HG03097 (cell line): ENCODE results near the gene FBXO42.

Experiments
- ATAC-seq: cut with Tn5 transposase; IDR thresholded peaks from one replicate; pipeline ENCODE4 v1.9.1; 2021; ENCODE audit not compliant: unreplicated experiment, low FRiP score

The FBXO42 gene

DNA sequence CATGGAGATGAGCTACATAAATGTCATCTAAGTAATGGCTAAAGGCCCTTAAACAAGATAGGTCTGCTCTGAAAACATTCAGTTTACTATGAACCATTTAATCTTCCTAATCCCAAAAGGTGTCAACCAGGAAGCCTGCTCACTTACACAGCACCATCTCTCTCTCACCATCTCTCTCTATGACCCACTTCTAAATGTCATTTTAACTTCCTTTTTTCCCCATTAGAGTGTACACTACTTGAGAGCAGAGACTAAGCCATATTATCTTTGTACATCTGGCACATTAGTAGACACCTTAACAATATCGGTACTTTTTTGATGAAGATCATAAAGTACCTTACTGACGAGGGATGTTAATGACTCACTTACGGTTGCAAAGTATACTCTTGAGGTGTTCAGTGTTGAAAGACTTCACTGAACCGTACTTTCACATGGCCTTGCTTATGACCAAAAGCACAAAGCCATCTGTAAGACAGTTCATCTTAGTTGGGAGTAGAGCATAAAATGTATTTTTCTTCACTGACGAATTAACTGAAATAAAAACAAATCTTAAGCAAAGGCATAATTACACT lies 25.4 kb downstream of the FBXO42 start:
- ATAC-seq, result no peak

- ATAC-seq, result no peak
Measured at GRCh38 chr1:16324456-16324890, 27.8 kb downstream of the FBXO42 start.

GRCh38 chr1:16321176-16321867 lies 31.0 kb downstream of the FBXO42 start:
- no peak for ATAC-seq

DNA sequence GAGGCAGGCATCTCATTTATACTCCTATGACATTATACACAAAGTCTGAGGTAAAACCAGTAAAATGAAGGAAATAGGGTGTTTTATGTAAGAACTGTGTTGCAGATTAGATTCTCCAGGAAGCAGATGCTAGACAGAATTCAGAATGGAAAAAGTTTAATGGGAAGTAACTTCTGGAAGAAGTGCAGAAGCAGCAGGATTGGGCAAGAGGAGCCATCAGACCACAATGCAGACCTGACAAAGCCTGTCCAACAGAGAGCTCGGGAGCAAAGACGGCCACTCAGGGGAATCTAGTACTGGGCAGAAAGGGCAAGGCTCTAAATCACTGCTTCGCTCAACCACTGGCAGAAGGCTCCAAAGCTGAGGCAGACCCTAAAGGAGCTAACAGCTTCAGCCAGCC lies 33.7 kb downstream of the FBXO42 start:
- no peak for ATAC-seq

DNA sequence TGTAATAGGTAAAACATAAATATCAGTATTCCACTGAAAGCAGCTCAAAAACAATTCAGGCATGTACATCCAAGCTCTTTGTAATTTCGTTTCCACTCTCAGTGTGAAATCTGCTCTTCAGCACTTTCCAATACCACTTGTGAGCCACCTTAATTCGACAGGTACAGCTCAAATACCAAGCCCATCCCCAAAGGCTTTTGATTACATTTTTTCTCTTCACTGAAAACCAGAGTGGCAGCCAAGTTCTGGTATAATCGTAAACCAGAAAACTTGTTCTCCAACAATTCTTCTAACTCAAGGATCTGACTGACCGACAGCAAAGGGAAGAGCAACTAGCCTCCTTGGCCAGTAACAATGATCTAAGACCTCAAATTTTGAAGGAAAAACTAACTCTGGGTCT lies 36.8 kb downstream of the FBXO42 start:
- ATAC-seq, result no peak

DNA sequence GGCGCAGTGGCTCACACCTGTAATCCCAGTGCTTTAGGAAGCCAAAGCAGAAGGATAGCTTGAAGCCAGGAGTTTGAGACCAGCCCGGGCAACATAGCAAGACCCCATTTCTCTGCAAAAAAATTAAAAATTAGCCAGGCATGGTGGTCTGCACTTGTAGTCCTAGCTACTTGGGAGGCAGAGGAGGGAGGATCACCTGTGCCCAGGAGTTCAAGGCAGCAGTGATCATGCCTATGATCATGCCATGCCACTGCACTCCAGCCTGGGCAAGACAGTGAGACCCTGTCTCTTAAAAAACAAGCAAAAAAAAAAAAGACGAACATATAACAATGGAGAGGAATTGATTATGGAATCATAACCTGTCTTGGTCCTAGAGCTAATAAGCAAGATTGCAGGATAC lies 45.1 kb downstream of the FBXO42 start:
- no peak for ATAC-seq

DNA sequence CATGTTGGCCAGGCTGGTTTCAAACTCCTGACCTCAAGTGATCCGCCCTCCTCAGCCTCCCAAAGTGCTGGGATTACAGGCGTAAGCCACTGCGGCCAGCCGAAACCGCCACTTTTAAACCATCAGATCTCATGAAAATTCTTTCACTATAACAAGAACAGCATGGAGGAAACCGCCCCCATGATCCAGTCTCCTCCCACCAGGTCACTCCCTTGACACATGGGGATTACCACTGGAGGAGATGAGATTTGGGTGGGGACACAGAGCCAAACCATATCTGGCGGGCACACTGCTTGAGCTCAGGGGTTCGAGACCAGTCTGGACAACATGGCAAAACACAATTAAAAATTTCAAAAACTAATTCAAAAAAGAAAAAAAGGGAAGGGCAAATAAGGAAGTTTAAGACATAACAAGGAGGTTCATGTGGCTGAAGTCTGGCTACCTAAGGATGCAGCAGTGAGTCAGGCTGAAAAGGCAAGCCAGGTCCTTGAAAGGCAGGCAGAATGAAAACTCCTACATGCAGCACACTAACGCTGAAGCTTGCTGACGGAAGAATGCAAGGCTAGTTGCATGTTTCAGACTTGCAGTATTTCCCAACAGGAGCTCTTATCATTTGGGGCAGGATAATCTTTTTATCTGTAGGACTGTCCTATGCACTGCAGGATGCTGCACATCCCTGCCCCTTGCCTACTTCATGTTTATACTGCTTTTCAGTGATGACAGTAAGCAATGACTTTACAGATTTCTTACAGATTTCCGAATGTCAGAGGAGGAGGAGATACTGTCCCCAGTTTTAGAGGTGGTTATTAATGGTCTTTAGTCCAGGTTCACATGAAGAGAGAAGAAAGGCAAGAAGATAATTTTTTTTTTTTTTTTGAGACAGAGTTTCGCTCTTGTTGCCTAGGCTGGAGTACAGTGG lies 49.3 kb downstream of the FBXO42 start:
- ATAC-seq, result no peak

- no peak for ATAC-seq
Measured at GRCh38 chr1:16300436-16300835, 51.8 kb downstream of the FBXO42 start.

- no peak for ATAC-seq
Measured at GRCh38 chr1:16298653-16299052, 53.6 kb downstream of the FBXO42 start.

- ATAC-seq, result no peak
Measured at GRCh38 chr1:16296643-16297042, 55.6 kb downstream of the FBXO42 start.

- ATAC-seq, result no peak
Measured at GRCh38 chr1:16294219-16295212, 57.8 kb downstream of the FBXO42 start.

- no peak for ATAC-seq
Measured at GRCh38 chr1:16293538-16293937, 58.7 kb downstream of the FBXO42 start.

DNA sequence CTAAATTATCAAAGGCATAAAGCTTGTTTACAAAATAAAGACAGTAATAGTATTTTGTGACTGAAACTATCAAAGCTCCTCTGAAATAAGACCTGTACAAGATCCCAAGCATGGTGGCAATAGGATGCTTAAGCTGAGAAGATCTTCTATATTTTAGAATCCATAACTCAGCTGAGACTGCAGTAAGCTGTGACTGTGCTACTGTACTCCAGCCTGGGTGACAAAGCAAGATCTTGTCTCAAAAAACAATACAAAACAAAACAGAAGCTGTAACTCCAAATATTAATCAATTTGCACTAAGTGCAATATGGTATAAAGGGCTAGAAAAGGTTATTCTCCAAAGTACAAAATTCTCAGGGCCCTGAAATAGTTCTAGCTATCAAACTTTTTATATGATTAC lies 59.5 kb downstream of the FBXO42 start:
- ATAC-seq, result no peak

DNA sequence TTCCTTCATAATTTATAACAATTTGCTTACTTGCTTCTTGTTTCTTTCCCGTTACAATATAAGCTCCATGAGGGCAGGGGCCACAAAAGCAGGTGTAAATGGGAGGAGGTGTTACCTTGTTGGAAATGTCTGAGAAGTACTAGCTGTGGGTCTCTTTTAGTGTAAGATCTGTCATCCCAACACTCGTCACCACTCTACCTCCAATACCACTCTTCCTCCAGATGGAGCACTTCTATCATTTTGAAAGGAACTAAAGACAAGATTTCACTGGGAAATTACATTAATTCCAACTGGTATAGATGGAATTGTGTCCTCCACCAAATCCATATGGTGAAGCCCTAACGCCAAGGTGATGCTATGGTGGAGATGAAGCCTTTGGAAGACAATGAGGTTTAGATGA lies 62.3 kb downstream of the FBXO42 start:
- no peak for ATAC-seq

DNA sequence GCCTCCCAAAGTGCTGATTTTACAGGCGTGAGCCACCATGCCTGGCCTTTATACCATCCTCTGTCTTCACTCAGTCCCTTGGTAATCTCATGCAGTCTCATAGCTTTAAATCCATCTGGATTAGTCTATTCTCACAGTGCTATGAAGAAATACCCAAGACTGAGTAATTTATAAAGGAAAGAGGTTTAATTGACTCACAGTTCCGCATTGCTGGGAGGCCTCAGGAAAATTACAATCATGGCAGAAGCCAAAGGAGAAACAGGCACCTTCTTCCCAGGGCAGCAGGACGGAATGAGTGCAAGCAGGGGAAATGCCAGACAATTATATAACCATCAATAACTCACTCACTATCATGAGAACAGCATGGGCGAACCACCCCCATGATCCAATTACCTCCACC lies 66.2 kb downstream of the FBXO42 start:
- ATAC-seq, result no peak

GRCh38 chr1:16281765-16282164 lies 70.5 kb downstream of the FBXO42 start:
- ATAC-seq, result no peak

DNA sequence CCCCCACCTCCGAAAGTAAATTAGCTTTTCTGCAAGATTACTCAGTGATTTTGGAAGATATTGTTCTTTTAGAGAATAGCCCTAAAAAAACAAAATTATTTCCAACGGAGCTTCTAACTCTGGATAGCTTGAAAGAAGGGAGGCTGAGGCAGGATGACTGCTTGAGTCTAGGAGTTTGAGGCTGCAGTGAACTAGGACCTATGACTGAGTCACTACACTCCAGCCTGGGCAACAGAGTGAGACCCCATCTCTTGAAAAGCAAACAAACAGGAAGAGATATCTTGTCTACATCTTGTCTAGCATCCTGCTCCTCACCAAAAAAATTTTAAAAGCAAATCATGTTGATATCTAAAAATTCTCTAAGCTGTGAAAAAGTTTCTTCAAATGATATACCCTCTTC lies 73.1 kb downstream of the FBXO42 start:
- ATAC-seq, result no peak

GRCh38 chr1:16276302-16277030 lies 75.8 kb downstream of the FBXO42 start:
- ATAC-seq, result no peak

GRCh38 chr1:16275591-16275990 lies 76.7 kb downstream of the FBXO42 start:
- ATAC-seq, result no peak

GRCh38 chr1:16267690-16268180 lies 84.5 kb downstream of the FBXO42 start:
- no peak for ATAC-seq
